GM10248 (cell line): ENCODE measurements around the gene PIP4K2A.

ENCODE experiments used
- CTCF ChIA-PET: fragments of 300-600 bp; sonication (Branson Sonifier 250); formaldehyde crosslinking; extraction: SDS; loops from one replicate; lab custom pipeline; 2021; ENCODE audit warnings: antibody characterized with exemption; lab: Yijun Ruan, JAX
- POLR2A ChIA-PET: fragments of 350-650 bp; sonication (Branson Sonifier 250); formaldehyde crosslinking; extraction: SDS; loops from one replicate; lab custom pipeline; 2020; ENCODE audit warnings: antibody characterized with exemption; lab: Yijun Ruan, JAX
- DNase-seq: peaks from one replicate; pipeline ENCODE4 v3.0.0; 2012; ENCODE audit errors: extremely low spot score
- TF ChIP-seq, protein P1 (sequence below): IDR thresholded peaks from 2 replicates; pipeline ENCODE4 v1.5.1; 2012; ENCODE audit warnings: mild to moderate bottlenecking, low read depth; ENCODE audit errors: extremely low read depth, missing control alignments, control extremely low read depth

Gene PIP4K2A

GRCh38 chr10:22593026-22593425 is 121.4 kb downstream of the PIP4K2A start:
- ChIA-PET CTCF (interaction anchor here (1.5 kb wide), 1 partner anchor 18 kb away, joined by 3 read pairs; no protein-coding TSS in a partner anchor), POLR2A (no interaction called here)
- no peak for DNase-seq
- TF ChIP-seq, protein P1, sequence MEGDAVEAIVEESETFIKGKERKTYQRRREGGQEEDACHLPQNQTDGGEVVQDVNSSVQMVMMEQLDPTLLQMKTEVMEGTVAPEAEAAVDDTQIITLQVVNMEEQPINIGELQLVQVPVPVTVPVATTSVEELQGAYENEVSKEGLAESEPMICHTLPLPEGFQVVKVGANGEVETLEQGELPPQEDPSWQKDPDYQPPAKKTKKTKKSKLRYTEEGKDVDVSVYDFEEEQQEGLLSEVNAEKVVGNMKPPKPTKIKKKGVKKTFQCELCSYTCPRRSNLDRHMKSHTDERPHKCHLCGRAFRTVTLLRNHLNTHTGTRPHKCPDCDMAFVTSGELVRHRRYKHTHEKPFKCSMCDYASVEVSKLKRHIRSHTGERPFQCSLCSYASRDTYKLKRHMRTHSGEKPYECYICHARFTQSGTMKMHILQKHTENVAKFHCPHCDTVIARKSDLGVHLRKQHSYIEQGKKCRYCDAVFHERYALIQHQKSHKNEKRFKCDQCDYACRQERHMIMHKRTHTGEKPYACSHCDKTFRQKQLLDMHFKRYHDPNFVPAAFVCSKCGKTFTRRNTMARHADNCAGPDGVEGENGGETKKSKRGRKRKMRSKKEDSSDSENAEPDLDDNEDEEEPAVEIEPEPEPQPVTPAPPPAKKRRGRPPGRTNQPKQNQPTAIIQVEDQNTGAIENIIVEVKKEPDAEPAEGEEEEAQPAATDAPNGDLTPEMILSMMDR: no peak

DNA sequence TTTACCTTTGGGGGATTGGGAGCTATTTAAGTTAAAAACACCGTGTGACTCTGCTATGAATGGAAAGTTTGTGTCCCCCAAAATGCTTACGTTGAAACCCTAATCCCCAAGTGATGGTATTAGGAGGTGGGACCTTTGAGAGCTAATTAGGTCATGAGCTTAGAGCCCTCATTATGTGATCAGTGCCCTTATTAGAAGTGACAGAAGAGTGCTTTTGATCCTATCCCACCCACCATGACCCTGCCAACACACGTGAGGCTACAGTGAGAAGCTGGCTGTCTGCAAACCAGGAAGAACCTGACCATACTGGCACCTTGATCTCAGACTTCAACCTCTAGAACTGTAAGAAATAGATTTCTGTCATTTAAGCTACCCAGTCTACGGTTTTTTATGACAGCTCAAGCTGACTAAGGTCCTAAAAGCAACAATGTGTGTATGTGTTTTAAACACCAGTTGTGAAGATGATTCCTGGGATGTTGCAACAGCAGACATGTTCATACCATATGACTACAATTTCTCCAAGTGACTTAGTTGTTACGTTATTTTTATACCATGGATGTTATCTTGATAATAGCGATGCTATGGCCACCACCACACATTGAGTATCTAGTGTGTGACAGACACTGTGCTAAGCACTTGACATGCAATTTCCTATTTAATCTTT is 124.4 kb downstream of the PIP4K2A start:
- ChIA-PET CTCF (interaction anchor here (0.6 to 2.2 kb wide), 6 partner anchors 8 to 18 kb away, joined by 3 to 4 read pairs (median 4); no protein-coding TSS in a partner anchor), POLR2A (no interaction called here)
- no peak for DNase-seq
- TF ChIP-seq, protein P1: no peak

GRCh38 chr10:22588462-22588861 is 125.9 kb downstream of the PIP4K2A start:
- CTCF ChIA-PET: interaction anchor here (1.2 to 2.2 kb wide), 2 partner anchors 13 to 20 kb away, joined by 3 to 4 read pairs; no protein-coding TSS in a partner anchor
- POLR2A ChIA-PET: no interaction called here
- TF ChIP-seq, protein P1: no peak
- DNase-seq: no peak

- no peak for DNase-seq
- TF ChIP-seq, protein P1: no peak
- ChIA-PET CTCF (interaction anchor here (0.8 to 5.1 kb wide), 8 partner anchors 9 to 406 kb away, joined by 3 to 45 read pairs (median 3); no protein-coding TSS in a partner anchor), POLR2A (interaction anchor here (0.6 kb wide), 1 partner anchor 147 kb away, joined by 3 read pairs; no protein-coding TSS in a partner anchor)
Observed at GRCh38 chr10:22583683-22584082, 130.7 kb downstream of the PIP4K2A start.

- TF ChIP-seq, protein P1: no peak
- DNase-seq: no peak
- ChIA-PET POLR2A (no interaction called here), CTCF (interaction anchor here (1.2 to 2.9 kb wide), 4 partner anchors 9 to 408 kb away, joined by 3 to 9 read pairs (median 4); no protein-coding TSS in a partner anchor)
Observed at GRCh38 chr10:22581461-22581860, 132.9 kb downstream of the PIP4K2A start.

DNA sequence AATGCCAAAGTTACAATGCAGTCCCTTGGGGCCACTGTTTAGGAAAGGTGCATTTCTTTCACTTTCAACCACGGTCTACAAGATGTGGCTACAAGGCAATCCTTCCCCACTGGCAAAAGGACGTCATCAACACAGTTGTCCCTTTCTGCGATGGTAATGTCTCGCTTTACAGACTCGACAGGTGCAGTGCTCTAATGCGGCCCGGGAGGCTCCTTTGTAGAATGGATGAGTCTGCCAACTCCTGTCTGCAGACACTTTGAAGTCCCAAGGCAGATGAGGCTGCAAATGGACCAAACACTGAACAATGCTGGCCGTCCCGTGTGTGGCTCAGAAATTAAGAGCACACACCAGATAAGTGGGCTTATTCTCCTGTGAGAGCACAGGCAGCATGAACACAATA is 133.7 kb downstream of the PIP4K2A start:
- DNase-seq: no peak
- POLR2A ChIA-PET: no interaction called here
- CTCF ChIA-PET: interaction anchor here (1.4 kb wide), 1 partner anchor 14 kb away, joined by 3 read pairs; no protein-coding TSS in a partner anchor
- TF ChIP-seq, protein P1: no peak
